Omental fat pad (tissue), 4 donors: ENCODE measurements around the gene KCNJ10. TPM values are rescaled to one million over a fixed set of nuclear protein-coding genes. Genes with fewer than 3 reads are reported as not detected.

Source experiments
- ATAC-seq: fragments of 150-250 bp; one replicate; pipeline ENCODE4 v1.9.1; 2016; ENCODE audit warnings: mild to moderate bottlenecking, moderate library complexity; ENCODE audit not compliant: low FRiP score
- DNase-seq: peaks from one replicate; pipeline ENCODE4 v3.0.0-alpha.2; 2019; ENCODE audit warnings: low spot score
- total RNA-seq, 4 donors: library from RNA; depleted of rRNA; stranded (reverse); fragments of >200 nt; gene quantifications; one replicate each; pipeline ENCODE4 v1.1.0, GENCODE V29; 2016
- TF ChIP-seq, protein P1 (sequence below), 3 donors: fragments of 450-650 bp; IDR thresholded peaks; one replicate each; pipeline ENCODE4 v1.5.1; 2016 to 2017; ENCODE audit warnings: antibody characterized with exemption in 3 of 3, mild to moderate bottlenecking in 3 of 3, moderate library complexity in 2 of 3

KCNJ10 gene
- total RNA-seq, 4 donors from 2014 or later = not detected

DNA sequence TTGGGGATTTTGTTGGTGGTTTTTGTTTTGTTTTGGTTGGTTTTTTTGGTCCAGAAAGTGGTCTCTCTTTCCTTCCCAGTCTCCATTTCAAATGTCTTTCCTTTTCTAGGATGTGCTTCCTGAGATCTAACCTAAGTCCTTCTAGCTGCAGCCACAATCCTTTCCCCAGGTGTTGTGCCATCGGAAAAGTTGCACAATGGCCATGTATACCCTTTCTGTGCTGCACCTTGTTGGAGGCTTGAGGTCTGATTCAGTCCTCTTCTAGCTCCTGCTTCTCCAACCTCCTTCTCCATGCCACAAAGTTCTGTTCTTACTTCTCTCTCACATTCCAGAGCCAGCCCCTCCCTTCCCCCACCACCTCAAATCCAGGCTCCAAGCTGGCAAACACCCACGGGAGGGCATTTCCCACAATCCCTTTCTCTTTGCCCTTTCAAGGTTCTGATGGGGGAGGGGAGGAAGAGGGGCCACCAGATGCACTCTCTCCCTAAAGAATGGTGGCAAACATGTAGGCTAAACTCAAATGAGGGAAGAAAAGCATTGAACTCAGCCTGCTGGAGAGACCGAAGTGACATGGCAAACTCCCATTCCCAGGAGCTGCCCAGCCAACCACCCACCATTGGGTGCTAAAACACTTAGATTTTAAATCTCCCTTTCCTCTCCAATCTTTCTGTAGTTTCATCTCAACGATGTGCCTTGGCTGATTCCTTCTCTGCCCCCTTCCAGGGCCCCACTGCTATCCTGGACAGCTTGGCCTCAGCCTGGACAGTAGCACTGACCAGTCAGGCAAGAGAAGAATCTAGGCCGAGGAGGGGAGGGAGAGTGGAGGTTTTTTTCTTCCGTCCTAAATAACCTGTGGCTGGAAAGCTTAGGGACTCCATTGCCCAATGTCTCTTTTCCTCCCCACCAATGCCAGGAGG is 2.9 kb downstream of the KCNJ10 start:
- ATAC-seq (no peak), DNase-seq (no peak)

DNA sequence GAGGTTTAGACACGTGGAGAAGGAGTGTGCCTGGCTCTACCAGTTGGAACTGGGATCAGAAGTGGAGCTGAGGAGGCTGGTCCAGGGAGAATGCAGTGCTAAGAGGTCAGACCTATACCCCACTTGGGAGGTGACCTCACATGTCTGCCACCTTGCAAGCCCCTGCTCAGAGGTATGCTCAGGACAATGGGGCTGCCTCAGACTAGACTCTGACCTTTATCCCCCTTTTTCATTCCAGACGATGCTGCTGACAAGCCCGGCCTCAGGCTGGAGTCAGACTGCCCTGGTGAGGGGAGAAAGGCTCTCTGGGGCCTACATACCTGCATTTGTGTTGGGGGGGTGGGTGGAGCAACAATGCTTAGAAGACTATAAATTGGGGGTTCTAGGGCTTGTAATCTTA is 5.2 kb downstream of the KCNJ10 start:
- DNase-seq (no peak), ATAC-seq (no peak)
- TF ChIP-seq, protein P1, sequence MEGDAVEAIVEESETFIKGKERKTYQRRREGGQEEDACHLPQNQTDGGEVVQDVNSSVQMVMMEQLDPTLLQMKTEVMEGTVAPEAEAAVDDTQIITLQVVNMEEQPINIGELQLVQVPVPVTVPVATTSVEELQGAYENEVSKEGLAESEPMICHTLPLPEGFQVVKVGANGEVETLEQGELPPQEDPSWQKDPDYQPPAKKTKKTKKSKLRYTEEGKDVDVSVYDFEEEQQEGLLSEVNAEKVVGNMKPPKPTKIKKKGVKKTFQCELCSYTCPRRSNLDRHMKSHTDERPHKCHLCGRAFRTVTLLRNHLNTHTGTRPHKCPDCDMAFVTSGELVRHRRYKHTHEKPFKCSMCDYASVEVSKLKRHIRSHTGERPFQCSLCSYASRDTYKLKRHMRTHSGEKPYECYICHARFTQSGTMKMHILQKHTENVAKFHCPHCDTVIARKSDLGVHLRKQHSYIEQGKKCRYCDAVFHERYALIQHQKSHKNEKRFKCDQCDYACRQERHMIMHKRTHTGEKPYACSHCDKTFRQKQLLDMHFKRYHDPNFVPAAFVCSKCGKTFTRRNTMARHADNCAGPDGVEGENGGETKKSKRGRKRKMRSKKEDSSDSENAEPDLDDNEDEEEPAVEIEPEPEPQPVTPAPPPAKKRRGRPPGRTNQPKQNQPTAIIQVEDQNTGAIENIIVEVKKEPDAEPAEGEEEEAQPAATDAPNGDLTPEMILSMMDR (IDR thresholded peaks at IDR 0.05) = no peak

More for the DNA sequence above, 2.9 kb downstream of the KCNJ10 start:
- TF ChIP-seq, protein P1 (IDR thresholded peaks at IDR 0.05) = no peak

DNA sequence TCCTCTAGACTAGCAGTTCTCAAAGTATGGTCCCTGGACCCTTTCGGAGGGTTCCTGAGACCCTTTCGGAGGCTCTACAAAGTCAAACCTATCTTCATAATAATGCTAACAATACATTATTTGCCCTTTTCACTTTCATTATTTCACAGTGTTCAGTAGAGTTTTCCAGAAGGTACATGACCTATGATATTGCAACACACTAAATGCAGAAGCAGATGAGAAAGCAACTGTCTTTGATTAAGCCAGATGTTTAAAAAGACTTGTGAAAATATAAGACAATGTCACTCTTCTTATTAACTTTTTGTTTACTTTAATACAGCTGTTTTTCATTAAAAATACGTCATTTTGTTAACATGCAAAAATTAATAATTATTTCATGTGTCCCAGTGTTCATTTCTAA is 5.8 kb downstream of the KCNJ10 start:
- no peak for DNase-seq
- TF ChIP-seq, protein P1 (IDR thresholded peaks at IDR 0.05) = no peak
- no peak for ATAC-seq

DNA sequence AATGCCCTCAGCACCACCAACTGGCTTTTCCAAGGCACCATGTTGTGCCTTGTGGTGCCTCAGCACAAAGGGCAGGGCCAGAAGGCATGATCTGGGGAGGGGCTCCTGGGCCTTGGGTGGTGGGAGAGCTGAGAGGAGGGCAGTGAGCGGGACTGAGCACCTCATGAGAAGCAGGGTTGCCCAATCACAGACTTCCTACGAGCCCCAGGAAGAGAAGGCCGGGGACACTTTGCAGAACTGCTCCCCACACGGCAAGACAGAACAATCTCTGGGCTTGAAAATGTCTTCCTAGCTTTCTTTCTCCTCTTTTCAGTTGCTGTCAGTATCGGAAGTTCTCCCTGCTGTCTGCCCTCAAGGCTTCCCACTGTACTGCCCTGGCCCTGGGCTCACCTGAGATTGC is 6.8 kb downstream of the KCNJ10 start:
- no peak for ATAC-seq
- TF ChIP-seq, protein P1 (IDR thresholded peaks at IDR 0.05) = no peak
- no peak for DNase-seq

DNA sequence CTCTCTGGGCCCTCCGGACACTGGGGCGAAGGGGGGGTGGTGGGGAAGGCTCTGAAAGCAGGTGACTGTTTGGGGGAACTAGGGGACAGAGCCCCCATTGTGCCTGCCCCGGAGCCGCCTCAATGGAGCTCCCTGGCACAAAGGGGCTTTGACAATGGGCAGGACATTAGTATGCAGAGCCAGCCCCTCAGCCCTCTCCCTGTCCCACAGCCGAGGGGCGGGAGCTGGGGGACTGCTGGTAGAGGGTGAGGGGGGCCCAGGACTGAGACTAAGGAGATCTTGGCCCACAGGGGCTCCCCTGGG is 7.8 kb downstream of the KCNJ10 start:
- TF ChIP-seq, protein P1 (IDR thresholded peaks at IDR 0.05) = no peak
- no peak for ATAC-seq
- DNase-seq = no peak

DNA sequence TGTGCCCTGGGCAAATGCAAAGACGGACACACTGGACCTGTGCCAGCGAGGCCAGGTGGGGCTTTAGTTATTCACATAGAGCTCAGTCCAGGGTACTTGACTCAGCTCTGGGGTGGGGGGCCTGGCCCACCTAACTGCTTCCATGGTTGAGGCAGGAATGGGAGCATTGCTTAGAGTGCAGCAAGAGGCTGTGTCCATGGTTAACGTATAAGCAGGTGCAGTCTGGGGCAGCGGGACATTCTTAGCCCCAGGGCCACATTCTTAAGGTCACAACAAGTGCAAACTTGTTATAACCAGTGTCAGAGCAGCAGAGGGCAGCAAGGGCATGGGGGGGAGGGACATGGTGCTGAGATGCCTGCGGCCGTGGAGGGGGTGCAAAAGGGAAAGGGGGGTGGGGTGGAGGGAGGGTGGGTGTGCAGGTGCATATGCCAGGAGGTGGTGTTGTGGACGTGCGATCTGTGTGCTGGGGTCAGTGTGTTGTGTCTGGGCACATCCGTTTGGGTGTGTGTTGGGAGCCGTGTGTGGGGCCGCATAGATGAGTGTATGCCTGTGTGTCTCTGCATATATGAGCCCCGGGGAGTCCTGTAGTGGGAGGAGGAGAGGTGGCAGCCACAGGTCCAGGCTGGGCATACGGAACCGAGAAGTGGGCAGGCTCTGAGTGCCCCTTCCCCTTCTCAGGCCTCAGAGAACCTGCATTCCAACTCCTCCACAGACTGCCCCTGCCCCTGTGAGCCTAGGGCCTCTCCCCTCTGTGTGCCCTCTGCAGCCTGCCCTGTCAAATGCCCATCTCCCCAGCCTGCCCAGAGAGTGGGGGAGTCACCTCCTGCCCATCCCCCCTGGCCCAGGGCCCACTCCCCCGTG is 8.4 kb downstream of the KCNJ10 start:
- TF ChIP-seq, protein P1 (IDR thresholded peaks at IDR 0.05) = no peak
- ATAC-seq = no peak
- DNase-seq = no peak
